Left hindlimb (tissue), 1 donor: ENCODE data around the gene FAM118A.
"Not testable (repeated sequence)": the region's sequence is repeated elsewhere in the genome, so short reads cannot be mapped to it uniquely, and the experiment has no call there.

Source experiments
- DNase-seq: peaks from one replicate; pipeline ENCODE4 v3.0.0-alpha.2; 2018

Gene FAM118A

DNA sequence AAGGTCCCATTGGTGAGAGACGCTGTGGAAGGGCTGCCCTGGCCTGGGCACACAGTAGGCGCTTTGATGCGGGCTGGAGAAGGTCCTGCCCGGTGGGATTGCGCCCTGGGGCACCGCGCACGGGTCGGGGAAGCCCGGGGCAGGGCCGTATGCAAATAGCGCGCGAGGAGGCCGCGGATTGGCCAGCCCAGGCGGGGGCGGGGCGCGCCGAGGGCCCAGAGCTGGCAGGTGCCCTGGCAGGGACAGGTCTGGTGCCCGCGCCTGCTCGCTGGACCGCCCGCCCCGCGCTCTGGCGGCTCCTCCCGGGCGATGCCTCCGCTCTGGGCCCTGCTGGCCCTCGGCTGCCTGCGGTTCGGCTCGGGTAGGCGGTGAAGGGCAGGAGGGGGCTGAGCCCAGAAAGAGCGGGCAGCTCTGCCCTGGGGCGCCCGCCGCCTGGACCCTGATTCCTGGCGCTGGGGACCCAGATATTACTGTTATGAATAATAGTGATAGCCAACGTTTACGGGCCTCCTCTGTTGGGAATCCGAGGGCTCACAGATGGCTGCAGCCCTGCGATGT, 24.9 kb upstream of the FAM118A start, which contains the start of gene UPK3A:
Gene UPK3A (plus strand): TSS at position 245 of the 558 bp plus-strand sequence. CDS start 65 bp downstream, at position 310.
- DNase-seq = no peak

DNA sequence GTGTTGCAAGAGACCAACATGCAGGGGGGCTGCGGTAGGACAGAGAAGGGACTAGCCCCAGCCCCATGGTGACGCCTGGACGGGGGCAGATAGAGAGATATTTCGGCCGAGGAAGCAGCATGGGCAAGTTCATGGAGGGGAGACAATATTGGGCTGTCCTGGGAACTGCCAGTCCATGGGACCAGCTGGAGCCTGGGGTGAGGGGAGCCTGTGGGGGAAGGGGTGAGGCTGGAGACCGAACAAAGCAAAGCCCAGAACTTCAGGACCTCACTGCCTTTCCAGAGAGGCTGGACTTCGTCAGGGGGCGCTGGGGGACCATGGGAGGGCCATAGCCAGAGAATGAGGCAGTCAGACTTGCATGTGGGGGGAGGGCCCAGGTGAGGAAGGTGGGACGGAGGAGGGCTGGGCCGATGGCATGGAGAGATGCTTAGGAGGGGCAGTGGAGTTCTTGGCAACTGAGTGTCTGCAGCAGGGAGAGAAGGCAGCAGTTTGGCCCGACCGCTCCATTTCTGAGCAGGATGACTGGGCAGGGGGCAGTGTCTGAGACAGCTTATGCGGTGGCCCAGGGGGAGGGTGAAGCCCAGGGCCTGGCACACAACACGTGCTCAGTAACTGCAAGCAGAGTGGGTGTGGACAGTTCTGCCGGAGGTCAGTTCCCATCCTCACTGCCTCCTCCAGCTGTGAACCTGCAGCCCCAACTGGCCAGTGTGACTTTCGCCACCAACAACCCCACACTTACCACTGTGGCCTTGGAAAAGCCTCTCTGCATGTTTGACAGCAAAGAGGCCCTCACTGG, 24.3 kb upstream of the FAM118A start:
- DNase-seq = no peak

DNA sequence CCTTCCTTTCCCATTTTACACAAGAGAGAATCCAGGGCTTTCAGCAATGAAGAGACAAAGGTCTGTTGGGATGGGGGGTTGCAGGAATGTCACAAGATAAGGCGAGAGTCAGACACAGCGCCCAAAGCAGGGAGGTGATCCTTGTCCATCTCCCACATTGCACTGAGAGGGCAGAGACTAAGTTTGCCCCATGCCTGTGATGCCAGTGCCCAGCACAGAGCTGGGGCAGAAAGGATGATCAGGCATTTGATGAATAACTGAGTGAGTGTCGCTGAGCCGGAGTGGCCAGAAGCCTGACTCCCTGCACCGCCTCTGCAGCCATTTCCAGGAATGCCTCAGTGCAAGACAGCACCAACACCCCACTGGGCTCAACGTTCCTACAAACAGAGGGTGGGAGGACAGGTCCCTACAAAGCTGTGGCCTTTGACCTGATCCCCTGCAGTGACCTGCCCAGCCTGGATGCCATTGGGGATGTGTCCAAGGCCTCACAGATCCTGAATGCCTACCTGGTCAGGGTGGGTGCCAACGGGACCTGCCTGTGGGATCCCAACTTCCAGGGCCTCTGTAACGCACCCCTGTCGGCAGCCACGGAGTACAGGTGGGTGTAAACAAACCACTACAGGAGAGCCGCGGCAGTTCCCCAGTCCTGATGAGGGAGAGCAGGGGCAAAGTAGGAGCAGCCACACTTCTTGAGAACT, 22.7 kb upstream of the FAM118A start:
- no peak for DNase-seq

DNA sequence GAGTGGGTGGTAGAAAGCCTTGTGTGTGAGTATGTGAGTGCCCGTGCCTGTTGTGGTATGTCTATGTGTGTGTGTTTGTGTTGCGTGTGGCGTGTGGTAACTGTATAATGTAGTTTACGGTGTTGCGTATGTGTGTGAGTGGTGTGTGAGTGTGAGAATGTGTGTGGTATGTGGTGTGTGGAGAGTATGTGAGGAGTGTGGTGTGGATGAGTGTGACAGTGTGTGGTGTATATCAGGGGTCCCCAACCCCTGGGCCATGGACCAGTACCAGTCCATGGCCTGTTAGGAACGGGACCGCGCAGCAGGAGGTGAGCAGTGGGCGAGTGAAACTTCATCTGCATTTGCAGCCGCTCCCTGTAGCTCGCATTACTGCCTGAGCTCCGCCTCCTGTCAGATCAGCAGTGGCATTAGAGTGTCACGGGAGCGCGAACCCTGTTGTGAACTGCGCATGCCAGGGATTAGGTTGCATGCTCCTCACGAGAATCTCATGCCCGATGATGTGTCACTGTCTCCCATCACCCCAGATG, 19.3 kb upstream of the FAM118A start:
- DNase-seq = no peak

DNA sequence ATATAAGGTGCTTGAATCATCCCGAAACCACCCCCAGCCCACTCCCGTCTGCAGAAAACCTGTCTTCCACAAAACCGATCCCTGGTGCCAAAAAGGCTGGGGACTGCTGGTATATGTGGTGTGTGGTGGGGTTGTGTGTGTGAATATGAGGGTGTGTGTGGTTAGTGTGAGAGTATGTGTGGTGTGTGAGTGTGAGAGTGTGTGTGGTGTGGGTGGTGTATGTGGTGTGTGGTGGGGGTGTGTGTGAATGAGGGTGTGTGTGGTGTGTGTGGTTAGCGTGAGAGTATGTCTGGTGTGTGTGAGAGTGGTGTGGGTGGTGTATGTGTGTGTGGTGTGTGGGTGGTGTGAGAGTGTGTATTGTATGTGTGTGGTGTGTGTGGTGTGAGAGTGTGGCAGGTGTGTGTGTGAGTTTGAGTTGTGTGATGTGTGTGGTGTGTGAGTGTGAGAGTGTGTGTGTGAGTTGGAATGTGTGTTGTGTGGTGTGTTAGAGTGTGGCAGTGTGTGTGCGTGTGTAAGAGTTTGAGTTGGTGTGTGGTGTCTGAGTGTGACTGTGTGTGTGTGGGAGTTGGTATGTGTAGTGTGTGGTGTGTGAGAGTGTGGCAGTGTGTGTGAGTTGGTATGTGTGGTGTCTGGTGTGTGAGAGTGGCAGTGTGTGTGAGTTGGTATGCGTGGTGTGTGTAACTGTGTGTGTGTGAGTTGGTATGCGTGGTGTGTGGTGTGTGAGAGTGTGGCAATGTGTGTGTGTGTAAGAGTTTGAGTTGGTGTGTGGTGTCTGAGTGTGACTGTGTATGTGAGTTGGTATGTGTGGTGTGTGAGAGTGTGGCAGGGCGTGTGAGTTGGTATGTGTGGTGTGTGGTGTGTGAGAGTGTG, 18.4 kb upstream of the FAM118A start:
- no peak for DNase-seq

DNA sequence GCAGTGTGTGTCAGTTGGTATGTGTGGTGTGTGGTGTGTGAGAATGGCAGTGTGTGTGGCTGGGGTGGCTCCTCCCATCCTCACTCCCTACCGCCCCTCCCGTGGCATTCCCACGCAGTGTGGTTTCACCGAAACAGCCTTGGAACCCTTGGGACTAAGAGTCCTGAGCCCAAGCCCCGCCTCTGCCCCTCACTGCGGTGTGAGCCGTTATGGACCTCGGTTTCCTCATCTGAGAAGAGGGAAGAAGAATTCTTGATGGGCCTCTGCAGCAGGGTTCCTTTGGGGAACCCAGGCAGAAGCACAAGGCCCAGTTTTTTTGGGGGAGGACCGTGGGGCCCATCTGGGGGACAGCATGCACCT, 17.8 kb upstream of the FAM118A start:
- no peak for DNase-seq

DNA sequence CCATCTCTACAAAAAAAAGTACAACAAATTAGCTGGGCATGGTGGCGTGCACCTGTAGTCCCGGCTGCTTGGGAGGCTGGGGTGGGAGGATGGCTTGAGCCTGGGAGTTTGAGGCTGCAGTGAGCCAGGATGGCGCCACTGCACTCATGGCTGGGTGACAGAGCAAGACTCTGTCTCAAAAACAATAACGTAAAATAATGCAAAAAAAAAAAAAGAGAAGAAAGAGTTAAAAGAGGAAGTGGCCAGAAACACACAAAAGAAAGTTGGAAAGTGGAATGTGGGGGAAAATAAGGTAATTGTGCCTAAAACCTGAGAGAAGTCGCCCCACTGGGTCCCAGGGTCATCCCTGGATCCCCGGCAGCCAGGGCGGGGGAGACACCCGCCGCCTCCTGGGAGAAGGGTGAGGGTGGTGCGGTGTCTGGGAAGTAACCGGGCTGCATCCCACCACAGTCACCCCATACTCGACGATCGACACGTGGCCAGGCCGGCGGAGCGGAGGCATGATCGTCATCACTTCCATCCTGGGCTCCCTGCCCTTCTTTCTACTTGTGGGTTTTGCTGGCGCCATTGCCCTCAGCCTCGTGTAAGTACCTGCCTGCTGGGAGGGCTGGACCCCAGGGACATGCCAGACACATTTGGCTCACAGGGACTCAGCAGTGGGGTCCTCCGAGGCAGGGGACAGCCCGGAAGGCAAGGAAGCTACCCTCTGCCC, 16.8 kb upstream of the FAM118A start:
- no peak for DNase-seq

DNA sequence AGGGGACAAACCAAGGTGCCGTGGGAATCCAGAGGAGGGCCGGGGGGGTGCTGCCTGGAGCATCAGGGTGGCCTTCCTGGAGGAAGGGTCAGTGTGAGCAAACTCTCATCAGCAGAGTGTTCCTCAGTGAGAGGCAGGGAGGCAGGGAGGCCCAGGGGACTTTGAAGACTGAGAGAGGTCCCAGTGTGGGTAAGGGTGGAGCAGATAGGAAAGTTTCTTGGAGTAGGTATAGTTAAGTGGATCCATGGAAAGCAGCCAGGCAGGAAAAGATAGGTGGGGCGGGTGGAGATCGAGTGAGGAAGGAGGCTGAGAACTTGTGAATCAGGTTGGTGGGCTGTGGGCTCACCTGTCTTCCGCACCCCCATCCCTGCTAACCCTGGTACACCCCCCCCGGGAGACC, 15.7 kb upstream of the FAM118A start:
- DNase-seq = no peak

DNA sequence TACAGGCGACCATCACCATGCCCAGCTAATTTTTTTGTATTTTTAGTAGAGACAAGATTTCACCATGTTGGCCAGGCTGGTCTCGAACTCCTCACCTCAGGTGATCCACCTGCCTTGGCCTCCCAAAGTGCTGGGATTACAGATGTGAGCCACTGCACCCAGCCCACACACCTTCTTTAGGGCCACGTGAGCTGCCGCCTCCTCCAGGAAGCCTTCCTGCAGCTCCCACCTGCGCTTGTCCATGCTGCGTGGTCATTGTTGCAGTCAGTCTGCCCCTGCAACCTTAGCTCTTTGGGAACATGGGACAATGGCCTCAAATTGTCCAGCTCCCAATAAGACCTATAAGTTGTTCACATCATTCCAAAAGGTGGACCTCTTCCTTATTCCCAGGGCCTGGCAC, 14.7 kb upstream of the FAM118A start:
- DNase-seq = not testable (repeated sequence)

DNA sequence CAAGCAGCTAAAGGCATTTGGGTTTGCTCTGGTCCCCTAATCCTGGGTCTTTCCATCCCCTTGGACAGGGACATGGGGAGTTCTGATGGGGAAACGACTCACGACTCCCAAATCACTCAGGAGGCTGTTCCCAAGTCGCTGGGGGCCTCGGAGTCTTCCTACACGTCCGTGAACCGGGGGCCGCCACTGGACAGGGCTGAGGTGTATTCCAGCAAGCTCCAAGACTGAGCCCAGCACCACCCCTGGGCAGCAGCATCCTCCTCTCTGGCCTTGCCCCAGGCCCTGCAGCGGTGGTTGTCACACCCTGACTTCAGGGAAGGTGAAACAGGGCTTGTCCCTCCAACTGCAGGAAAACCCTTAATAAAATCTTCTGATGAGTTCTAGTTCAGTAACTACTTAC, 14.2 kb upstream of the FAM118A start:
- DNase-seq = no peak

DNA sequence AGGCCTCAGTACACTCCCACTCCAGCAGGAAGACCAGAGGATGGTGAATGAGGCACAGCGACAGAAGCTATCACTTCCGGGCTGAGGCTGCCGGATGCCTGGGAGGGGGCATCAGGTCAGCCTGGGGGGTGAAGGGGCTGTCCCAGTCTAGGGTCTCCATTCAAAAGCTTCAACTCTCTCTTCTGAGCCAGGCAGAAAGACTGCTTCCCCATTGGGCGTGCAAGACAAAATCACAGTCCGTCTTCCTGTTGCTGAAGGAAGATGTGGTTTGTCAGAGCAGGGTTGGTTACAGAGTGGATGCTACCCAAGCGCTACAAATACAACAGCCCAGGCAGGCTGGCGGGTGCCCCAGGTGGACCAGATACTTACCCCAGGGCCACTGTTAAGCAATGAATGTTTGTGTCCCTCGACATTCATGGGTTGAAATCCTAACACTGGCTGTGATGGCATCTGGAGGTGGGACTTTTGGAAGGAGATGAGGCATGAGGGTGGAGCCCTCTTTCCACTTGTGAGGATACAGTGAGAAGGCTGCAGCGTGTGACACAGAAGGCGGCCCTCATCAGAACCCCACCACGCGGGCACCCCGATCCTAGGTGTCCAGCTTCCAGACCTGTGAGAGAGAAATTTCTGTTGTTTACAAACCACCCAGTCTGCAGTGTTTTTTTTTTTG, 13.0 kb upstream of the FAM118A start:
- no peak for DNase-seq

DNA sequence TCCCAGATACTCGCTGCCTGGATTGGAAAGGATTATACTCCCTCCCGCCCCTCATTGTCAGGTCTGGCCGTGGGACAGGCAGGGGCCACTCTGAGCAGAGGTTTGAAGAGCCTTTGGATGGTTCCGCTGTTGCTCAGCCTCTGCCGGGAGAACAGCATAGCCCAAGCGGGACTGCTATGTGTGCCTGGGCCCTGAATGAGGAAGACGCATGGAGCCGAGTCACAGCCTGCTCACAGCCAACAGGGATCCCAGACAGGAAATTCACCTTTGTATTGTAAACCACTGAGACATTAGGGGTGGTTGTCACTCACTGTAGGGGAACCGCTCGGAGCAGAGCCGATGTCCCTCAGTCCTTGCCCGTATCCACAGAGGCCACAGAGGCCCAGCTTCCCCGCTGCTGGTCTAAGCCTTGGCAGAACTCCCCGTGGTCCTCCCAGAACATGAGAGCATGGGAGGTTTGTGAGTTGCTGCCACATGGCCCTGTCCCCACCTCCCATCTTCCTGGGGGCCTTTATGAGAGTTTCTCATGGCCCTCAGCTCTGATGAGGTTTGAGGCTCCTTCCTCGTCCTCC, 10.7 kb upstream of the FAM118A start:
- no peak for DNase-seq

DNA sequence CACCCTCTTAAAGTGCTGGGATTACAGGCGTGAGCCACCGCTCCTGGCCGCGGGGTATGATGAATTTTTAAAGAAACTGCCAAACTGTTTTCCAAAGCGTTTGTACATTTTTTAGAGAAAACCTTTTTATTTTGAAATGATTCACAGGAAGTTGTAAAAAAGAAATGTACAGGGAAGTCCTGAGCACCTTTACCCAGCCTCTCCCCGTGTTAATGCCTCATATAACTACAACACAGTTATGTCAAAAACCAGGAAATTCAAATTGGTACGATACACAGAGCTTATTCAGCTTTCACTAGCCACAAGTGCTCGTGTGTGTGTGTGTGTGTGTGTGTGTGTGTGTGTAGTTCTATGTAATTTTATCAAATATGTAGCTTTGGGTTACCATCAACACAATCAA, 7.0 kb upstream of the FAM118A start:
- DNase-seq = no peak

DNA sequence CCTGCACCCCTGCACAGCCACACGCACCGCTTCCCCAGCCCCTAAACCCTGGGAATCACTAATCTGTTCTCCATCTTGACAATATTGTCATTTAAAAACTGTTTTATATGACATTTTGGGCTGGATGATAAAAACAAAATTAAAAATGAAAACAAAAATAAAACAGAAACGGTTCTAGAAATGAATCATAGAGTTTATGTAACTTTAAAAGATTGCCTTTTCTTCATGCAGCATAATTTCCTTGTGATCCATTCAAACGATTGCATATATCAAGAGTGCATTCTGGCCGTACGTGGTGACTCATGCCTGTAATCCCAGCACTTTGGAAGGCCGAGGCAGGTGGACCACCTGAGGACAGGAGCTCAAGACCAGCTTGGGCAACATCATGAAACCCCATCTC, 6.6 kb upstream of the FAM118A start:
- no peak for DNase-seq

DNA sequence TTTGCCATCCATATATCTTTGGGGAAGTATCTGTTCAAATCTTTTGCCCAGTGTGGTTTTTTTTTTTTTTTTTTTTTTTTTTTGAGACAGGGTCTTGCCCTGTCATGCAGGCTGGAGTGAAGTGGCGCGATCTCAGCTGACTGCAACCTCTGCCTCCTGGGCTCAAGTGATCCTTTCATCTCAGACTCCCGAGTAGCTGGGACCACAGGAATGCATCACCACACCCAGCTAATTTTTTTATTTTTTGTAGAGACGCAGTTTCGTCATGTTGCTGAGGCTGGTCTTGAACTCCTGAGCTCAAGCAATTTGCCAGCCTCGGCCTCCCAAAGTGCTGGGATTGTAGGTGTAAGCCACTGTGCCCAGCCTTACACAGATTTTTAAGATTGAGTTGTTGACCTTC, 4.8 kb upstream of the FAM118A start:
- no peak for DNase-seq

DNA sequence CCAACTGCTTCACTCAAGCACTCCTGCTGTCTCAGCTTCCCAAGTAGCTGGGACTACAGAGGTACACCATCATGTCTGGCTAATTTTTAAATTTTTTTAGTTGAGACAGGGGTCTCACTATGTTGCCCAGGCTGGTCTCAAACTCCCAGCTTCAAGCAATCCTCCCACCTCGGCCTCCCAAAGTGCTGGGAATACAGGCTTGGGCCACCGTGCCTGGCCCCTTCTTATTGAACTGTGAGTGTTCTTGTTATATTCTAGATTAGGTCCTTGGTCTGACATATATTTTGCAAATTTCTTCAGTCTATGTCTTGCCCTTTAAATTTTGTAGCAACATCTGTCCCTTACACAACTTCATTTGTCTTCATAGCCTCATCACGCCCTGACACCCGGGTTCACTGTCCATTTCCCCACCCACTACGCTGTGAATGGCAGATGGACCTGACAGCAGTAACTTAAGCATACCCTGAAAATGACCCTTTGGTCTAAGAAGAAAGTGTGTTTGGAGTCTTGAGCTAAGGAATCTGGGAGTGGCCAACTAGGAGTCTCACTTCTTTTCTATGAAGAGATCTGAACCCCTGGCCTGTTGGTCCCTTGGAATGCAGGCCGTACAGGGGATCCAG, 4.2 kb upstream of the FAM118A start:
- DNase-seq = no peak

DNA sequence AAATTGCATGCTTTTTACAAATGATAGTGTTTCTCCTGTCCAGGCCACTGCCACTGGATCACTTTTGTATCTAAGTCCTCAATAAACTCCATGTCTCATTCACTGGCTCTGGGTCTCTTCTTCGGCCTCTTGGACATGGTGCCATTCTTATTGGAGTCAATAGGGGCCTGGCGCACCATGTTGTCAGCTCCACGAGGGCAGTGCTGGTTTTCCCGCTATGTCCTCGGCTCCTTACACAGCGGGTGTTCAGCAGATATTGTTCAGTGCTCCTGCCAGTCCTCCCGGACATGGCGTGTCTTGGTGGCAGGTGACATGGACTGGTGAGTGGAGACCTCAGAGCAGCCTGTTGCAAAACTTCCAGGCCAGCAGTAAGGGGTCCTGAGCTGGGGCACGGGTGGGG, 3.6 kb upstream of the FAM118A start:
- no peak for DNase-seq

DNA sequence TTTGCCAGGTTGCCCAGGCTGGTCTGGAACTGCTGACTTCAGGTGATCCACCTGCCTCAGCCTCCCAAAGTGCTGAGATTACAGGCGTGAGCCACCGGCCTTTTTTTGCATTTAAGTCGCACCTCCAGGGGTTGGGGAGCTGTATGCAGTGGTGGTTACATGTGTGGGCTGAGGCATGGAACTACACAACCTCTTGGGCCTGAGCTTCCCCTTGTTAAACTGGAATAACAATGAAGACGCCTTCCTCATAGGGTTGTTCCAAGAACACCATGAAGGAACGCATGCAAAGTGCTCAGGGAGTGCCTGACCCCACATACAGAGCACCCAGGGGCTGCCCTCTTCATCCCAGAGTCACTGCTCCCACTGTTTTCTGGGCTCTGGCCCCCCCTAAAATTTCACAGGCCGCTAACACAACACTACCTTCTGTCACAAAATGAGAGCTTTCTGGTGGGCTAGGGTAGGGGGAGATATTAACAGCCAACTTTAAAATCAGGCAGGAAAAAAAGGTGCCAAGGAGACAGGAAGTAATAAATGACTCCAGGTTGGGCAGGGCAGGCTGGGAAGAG, 1.3 kb upstream of the FAM118A start:
- DNase-seq = no peak

DNA sequence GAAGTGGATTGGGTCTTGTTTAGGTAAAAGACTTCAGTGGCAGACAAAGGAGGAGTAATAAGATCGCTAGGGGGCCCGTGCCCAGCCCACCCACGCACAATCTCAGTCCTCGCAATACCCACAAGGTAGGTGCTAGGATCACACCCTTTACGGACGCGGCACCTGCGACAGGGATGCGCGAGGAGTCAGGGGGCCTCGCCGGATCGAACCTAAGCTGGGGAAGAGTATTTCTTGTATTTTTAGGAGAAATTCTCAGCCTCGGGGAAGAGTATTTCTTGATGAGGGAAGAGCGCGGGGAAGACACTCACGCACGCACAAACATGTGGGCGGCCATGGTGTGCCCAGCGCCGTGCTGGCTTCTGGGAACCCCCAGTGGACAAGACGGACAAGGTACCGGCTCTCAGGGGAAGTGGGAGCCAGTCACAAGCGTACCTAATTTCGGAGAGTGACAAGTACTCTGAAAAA, 745 bp upstream of the FAM118A start:
- no peak for DNase-seq

DNA sequence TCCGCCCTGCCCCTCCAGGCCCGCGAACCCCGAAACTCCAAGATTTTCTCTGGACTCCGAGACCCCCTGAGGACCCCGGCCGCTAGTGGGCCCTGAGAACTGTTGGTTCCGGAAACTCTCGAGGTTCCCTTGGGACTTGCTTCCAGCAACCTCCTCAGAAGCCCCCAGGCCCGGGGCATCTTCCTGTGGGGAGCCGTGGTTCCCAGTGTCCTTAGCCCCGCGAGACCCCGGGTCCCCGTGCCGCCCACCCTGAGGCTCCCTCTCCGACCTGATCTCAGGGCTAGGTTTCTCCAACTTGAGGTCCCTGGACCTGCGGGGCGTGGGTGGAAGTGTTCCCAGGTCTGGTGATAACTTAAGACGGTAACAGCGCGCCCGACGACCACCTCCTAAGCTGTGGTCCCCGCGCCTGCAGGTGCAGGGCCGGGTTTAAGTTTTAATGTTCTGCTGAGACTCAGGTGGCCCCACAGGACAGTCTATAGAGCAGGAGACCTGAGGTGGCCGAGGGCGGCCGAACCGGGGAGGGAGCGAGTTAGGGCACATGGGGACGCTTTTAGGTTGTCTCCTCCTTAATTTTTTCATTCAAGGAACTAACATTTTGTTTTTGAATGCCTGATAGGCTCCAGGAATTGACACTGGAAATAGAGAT, 720 bp downstream of the FAM118A start:
- DNase-seq = no peak
